ENCODE measurements around the gene PLEKHG4. TPM values are rescaled to one million over a fixed set of nuclear protein-coding genes. Genes with fewer than 3 reads are reported as not detected.

The PLEKHG4 gene
- total and polyA plus RNA-seq, 10 of the 15 experiments (the other 5 are each of a cell fraction or from before 2014, with no cell fraction given): 0.14 to 2.6 (median 0.99) TPM

DNA sequence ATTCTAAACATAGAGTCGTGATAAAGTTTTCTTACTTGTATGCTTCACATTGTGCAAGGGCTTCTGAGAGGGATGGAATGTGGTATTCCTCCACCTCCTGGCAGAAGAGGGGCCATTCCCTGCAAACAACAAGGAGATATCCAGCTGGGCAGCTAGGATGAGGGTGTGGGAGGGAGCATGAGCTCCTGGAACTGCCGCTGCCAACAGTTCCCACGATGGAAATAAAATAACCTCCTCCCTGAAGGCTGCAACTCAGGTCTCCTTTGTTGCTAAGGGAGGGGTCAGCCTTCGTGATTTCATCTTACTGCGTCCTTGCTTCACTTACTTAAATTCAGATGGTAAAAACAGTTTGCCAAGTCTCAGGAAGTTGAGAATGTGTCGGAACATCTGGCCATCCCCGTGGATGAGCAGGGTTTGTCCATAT, 15.6 kb downstream of the PLEKHG4 start (continued):
- TF ChIP-seq, protein P1, sequence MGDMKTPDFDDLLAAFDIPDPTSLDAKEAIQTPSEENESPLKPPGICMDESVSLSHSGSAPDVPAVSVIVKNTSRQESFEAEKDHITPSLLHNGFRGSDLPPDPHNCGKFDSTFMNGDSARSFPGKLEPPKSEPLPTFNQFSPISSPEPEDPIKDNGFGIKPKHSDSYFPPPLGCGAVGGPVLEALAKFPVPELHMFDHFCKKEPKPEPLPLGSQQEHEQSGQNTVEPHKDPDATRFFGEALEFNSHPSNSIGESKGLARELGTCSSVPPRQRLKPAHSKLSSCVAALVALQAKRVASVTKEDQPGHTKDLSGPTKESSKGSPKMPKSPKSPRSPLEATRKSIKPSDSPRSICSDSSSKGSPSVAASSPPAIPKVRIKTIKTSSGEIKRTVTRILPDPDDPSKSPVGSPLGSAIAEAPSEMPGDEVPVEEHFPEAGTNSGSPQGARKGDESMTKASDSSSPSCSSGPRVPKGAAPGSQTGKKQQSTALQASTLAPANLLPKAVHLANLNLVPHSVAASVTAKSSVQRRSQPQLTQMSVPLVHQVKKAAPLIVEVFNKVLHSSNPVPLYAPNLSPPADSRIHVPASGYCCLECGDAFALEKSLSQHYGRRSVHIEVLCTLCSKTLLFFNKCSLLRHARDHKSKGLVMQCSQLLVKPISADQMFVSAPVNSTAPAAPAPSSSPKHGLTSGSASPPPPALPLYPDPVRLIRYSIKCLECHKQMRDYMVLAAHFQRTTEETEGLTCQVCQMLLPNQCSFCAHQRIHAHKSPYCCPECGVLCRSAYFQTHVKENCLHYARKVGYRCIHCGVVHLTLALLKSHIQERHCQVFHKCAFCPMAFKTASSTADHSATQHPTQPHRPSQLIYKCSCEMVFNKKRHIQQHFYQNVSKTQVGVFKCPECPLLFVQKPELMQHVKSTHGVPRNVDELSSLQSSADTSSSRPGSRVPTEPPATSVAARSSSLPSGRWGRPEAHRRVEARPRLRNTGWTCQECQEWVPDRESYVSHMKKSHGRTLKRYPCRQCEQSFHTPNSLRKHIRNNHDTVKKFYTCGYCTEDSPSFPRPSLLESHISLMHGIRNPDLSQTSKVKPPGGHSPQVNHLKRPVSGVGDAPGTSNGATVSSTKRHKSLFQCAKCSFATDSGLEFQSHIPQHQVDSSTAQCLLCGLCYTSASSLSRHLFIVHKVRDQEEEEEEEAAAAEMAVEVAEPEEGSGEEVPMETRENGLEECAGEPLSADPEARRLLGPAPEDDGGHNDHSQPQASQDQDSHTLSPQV (IDR thresholded peaks at IDR 0.05): no peak
- TF ChIP-seq POLR2A (IDR thresholded peaks at IDR 0.05; ENCODE audit: low read depth, low read length) (no peak), RUNX3 (IDR thresholded peaks at IDR 0.05; ENCODE audit: low read length) (no peak), SIN3A (IDR thresholded peaks at IDR 0.05; ENCODE audit: low read depth, low read length) (no peak), EED (IDR thresholded peaks at IDR 0.05; ENCODE audit: low read depth) (no peak), STAT1 (conservative IDR thresholded peaks at IDR 0.05) (no peak), IRF4 (IDR thresholded peaks at IDR 0.05; ENCODE audit: low read depth, low read length) (no peak)
- TF ChIP-seq, protein P2, sequence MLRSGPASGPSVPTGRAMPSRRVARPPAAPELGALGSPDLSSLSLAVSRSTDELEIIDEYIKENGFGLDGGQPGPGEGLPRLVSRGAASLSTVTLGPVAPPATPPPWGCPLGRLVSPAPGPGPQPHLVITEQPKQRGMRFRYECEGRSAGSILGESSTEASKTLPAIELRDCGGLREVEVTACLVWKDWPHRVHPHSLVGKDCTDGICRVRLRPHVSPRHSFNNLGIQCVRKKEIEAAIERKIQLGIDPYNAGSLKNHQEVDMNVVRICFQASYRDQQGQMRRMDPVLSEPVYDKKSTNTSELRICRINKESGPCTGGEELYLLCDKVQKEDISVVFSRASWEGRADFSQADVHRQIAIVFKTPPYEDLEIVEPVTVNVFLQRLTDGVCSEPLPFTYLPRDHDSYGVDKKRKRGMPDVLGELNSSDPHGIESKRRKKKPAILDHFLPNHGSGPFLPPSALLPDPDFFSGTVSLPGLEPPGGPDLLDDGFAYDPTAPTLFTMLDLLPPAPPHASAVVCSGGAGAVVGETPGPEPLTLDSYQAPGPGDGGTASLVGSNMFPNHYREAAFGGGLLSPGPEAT (IDR thresholded peaks at IDR 0.05; ENCODE audit: low read depth): no peak

DNA sequence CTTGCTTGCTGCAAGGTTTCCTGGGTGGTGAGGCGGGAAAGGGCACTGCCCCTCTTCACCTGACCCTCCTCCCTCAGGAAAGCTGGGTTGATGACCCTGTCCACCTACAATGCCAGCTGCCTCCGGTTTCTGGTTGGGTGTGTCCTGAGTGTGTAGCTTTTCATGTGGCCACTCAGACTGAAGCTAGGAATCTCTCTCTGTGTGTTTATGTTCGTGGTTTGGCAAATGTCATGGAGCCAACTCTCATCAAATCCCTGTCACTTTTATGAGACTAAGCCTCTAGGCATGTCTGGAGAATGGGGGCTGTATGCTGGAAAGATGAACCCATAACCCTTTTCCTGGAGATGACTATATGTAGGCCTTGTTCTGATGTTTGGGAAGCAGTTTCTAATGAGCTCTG, 17.1 kb downstream of the PLEKHG4 start:
- Histone ChIP-seq H3K4me1 (ENCODE audit: control insufficient read depth, insufficient read depth, low read length) (no peaks in the 10 kb centered on the region), H3K9ac (ENCODE audit: control insufficient read depth, insufficient read depth, low read length) (no peak overlapping the region), H2AFZ (ENCODE audit: control insufficient read depth, low read depth, low read length) (no peak overlapping the region), H3K27me3 (replicated peaks in 1 of 2; ENCODE audit: control insufficient read depth in 2 of 2, insufficient read depth in 2 of 2, low read length in 1 of 2) (peaks cover 0 to 2% of the 10 kb centered on the region in 2 experiments; a peak in 1 of 4 replicates), H4K20me1 (ENCODE audit: control insufficient read depth, insufficient read depth) (no peaks in the 10 kb centered on the region), H3K79me2 (ENCODE audit: control insufficient read depth, insufficient read depth, low read length) (no peaks in the 10 kb centered on the region), H3K4me2 (ENCODE audit: control insufficient read depth, insufficient read depth) (no peak overlapping the region), H3K4me3 (no peak overlapping the region), H3K27ac (ENCODE audit: control insufficient read depth, insufficient read depth) (no peak overlapping the region), H3K9me3 (replicated peaks; ENCODE audit: control insufficient read depth, insufficient read depth, low read length) (no peaks in the 10 kb centered on the region), H3K36me3 (ENCODE audit: control insufficient read depth in 2 of 2, insufficient read depth in 2 of 2, low read length in 1 of 2) (no peaks in the 10 kb centered on the region)
- intact Hi-C loops (cut with micrococcal nuclease; ENCODE audit: unreplicated experiment): no loop called here
- ChIA-PET SMC1A (ENCODE audit: uncharacterized antibody, unreplicated experiment) (interaction anchor here (1.2 to 1.5 kb wide), 2 partner anchors 24 to 36 kb away, joined by 4 read pairs; no protein-coding TSS in a partner anchor), CTCF (interaction anchor here (1.0 to 1.8 kb wide), 4 partner anchors 11 to 73 kb away, joined by 3 to 6 read pairs (median 4); no protein-coding TSS in a partner anchor), RAD21 (ENCODE audit: unreplicated experiment) (no interaction called here), POLR2A (no interaction called here)
- FAIRE-seq (no peak), DNase-seq (ENCODE audit: low read depth, low spot score) (no peak), ATAC-seq (no peak)
- WGBS (ENCODE audit: insufficient coverage, insufficient replicate concordance, low lambda C conversion rate, missing lambda C conversion rate): 3% methylated on average over 3 of the region's 3 CpGs
- in situ Hi-C loops (cut with MboI): no loop called here
- BruUV-seq (replicated peaks): no TSS peak
- TF ChIP-seq TARDBP (IDR thresholded peaks at IDR 0.05; ENCODE audit: borderline replicate concordance): no peak
- TF ChIP-seq, protein P3, sequence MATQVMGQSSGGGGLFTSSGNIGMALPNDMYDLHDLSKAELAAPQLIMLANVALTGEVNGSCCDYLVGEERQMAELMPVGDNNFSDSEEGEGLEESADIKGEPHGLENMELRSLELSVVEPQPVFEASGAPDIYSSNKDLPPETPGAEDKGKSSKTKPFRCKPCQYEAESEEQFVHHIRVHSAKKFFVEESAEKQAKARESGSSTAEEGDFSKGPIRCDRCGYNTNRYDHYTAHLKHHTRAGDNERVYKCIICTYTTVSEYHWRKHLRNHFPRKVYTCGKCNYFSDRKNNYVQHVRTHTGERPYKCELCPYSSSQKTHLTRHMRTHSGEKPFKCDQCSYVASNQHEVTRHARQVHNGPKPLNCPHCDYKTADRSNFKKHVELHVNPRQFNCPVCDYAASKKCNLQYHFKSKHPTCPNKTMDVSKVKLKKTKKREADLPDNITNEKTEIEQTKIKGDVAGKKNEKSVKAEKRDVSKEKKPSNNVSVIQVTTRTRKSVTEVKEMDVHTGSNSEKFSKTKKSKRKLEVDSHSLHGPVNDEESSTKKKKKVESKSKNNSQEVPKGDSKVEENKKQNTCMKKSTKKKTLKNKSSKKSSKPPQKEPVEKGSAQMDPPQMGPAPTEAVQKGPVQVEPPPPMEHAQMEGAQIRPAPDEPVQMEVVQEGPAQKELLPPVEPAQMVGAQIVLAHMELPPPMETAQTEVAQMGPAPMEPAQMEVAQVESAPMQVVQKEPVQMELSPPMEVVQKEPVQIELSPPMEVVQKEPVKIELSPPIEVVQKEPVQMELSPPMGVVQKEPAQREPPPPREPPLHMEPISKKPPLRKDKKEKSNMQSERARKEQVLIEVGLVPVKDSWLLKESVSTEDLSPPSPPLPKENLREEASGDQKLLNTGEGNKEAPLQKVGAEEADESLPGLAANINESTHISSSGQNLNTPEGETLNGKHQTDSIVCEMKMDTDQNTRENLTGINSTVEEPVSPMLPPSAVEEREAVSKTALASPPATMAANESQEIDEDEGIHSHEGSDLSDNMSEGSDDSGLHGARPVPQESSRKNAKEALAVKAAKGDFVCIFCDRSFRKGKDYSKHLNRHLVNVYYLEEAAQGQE (IDR thresholded peaks at IDR 0.05; ENCODE audit: low read depth, low read length): no peak
- no peak for TF ChIP-seq RUNX3 (IDR thresholded peaks at IDR 0.05; ENCODE audit: low read length)
- TF ChIP-seq ZBED1 (IDR thresholded peaks at IDR 0.05; ENCODE audit: borderline replicate concordance): no peak
- TF ChIP-seq HDAC2 (IDR thresholded peaks at IDR 0.05): no peak
- TF ChIP-seq JUND (IDR thresholded peaks at IDR 0.05; ENCODE audit: low read depth, low read length): no peak
- TF ChIP-seq KDM1A (IDR thresholded peaks at IDR 0.05; ENCODE audit: borderline replicate concordance): no peak
- TF ChIP-seq BCL11A (IDR thresholded peaks at IDR 0.05; ENCODE audit: low read depth, low read length): no peak
- no peak for TF ChIP-seq BHLHE40 (IDR thresholded peaks at IDR 0.05; ENCODE audit: borderline replicate concordance in 1 of 2, low read depth in 2 of 2, low read length in 1 of 2)
